ENCODE data around the gene IGFBP4. TPM values are rescaled to one million over a fixed set of nuclear protein-coding genes. Genes with fewer than 3 reads are reported as not detected.

The IGFBP4 gene
- total and polyA plus RNA-seq, 2 of the 4 experiments (the other 2 are of a cell fraction): 308 to 1,187 TPM

GRCh38 chr17:40459636-40460603, 16.7 kb downstream of the IGFBP4 start:
- H3K23ac ChIP-seq (ENCODE audit: low read depth, low read length): 0 out of 2 replicates have a peak overlapping the region, but pooled peaks have one; percentile 12
- H3K4me3 ChIP-seq (ENCODE audit: insufficient read depth, low read depth, low read length): no peak overlapping the region
- H2BK15ac ChIP-seq (ENCODE audit: low read depth, low read length): no peak overlapping the region
- ChIA-PET CTCF (no interaction called here), POLR2A (ENCODE audit: unreplicated experiment) (interaction anchor here (0.6 kb wide), 2 partner anchors 15 to 27 kb away, joined by 3 to 6 read pairs; no protein-coding TSS in a partner anchor)
- H2AK9ac ChIP-seq (replicated peaks; ENCODE audit: low read depth, low read length, poor library complexity): peak overlapping the region; percentile 0
- no CpG with 5 or more reads among the region's 8 CpGs for WGBS, 2 experiments (ENCODE audit: extremely low coverage in 2 of 2, insufficient read length in 1 of 2)
- H3K9me3 ChIP-seq (ENCODE audit: control insufficient read depth, insufficient read depth, low read length): no peaks in the 10 kb centered on the region
- DNase-seq (no peak), ATAC-seq (ENCODE audit: low read depth) (no peak)
- H4K20me1 ChIP-seq (ENCODE audit: insufficient read depth, low read length): peaks cover 39% of the 10 kb centered on the region
- H3K27me3 ChIP-seq (ENCODE audit: control insufficient read depth, insufficient read depth, low read length): no peaks in the 10 kb centered on the region
- H3K4me1 ChIP-seq (ENCODE audit: control insufficient read depth, insufficient read depth, low read length): peaks cover 29% of the 10 kb centered on the region
- H4K5ac ChIP-seq (ENCODE audit: low read depth, low read length): no peak overlapping the region
- H4K8ac ChIP-seq (ENCODE audit: low read depth in 2 of 2, low read length in 2 of 2): peak overlapping the region in 1 of 2 experiments; percentile 62; a peak in 1 of 4 replicates
- no peak overlapping the region for H3K18ac ChIP-seq (ENCODE audit: low read depth, low read length)
- H2BK120ac ChIP-seq (ENCODE audit: low read depth, low read length): peak overlapping the region; percentile 3; the same call in 1 of the 2 replicates
- H3K4me2 ChIP-seq (ENCODE audit: low read depth, low read length): no peak overlapping the region
- 0 out of 2 replicates have a peak overlapping the region, but pooled peaks have one; percentile 15 for H3K4ac ChIP-seq (ENCODE audit: low read depth, low read length)
- in situ Hi-C loops (cut with MboI; ENCODE audit: low sequenced_read_pairs) (no loop called here), intact Hi-C loops (cut with micrococcal nuclease) (no loop called here), dilution Hi-C loops (cut with HindIII; ENCODE audit: low sequenced_read_pairs, unreplicated experiment) (no loop called here)
- H3K9me1 ChIP-seq (ENCODE audit: insufficient read depth, low read length): peaks cover 39% of the 10 kb centered on the region
- H4K91ac ChIP-seq (ENCODE audit: insufficient read depth, low read depth, low read length): no peak overlapping the region
- no peak overlapping the region for H3K9ac ChIP-seq (ENCODE audit: low read depth, low read length)
- peaks cover 38% of the 10 kb centered on the region for H3K36me3 ChIP-seq (ENCODE audit: control insufficient read depth, insufficient read depth, low read length)
- no peak overlapping the region for H2AK5ac ChIP-seq (ENCODE audit: low read depth, low read length)
- no peak overlapping the region for H2AFZ ChIP-seq (replicated peaks; ENCODE audit: low read length, poor library complexity)
- peaks cover 0 to 34% of the 10 kb centered on the region in 2 experiments; a peak in 2 of 4 replicates for H3K79me1 ChIP-seq (ENCODE audit: low read depth in 1 of 2, low read length in 2 of 2)
- H2BK5ac ChIP-seq (ENCODE audit: low read depth, low read length, poor library complexity, severe bottlenecking): no peak overlapping the region
- H3K14ac ChIP-seq (replicated peaks; ENCODE audit: low read depth, low read length): no peak overlapping the region
- H2BK20ac ChIP-seq (ENCODE audit: low read depth, low read length): no peak overlapping the region; the same call in 1 of the 2 replicates
- no peak overlapping the region for H3K56ac ChIP-seq (ENCODE audit: extremely low read depth, insufficient read depth, low read length)
- no TSS peak for BruUV-seq (replicated peaks)
- peak overlapping the region; percentile 26; the same call in 1 of the 2 replicates for H3K27ac ChIP-seq (ENCODE audit: insufficient read depth, low read length)
- no peak for TF ChIP-seq FOS (IDR thresholded peaks at IDR 0.05; ENCODE audit: low read depth, low read length)
- TF ChIP-seq RAD21 (IDR thresholded peaks at IDR 0.05; ENCODE audit: low read length): no peak
- TF ChIP-seq NFE2L2 (IDR thresholded peaks at IDR 0.05; ENCODE audit: low read depth, low read length): no peak
- TF ChIP-seq MAZ (IDR thresholded peaks at IDR 0.05; ENCODE audit: borderline replicate concordance, low read depth, low read length): no peak
- TF ChIP-seq USF2 (IDR thresholded peaks at IDR 0.05; ENCODE audit: low read depth, low read length): no peak
- no peak for TF ChIP-seq CTCF (conservative IDR thresholded peaks at IDR 0.05; ENCODE audit: low read depth, low read length)
- no peak for TF ChIP-seq CEBPB (IDR thresholded peaks at IDR 0.05; ENCODE audit: low read depth, low read length)
- TF ChIP-seq ELK1 (IDR thresholded peaks at IDR 0.05; ENCODE audit: borderline replicate concordance, low read depth, low read length): no peak
- no peak for TF ChIP-seq POLR2A (IDR thresholded peaks at IDR 0.05; ENCODE audit: low read depth, low read length)
- TF ChIP-seq CHD1 (IDR thresholded peaks at IDR 0.05; ENCODE audit: low read depth, low read length): no peak
- no peak for TF ChIP-seq BHLHE40 (IDR thresholded peaks at IDR 0.05; ENCODE audit: low read depth, low read length)
- no peak for TF ChIP-seq RCOR1 (IDR thresholded peaks at IDR 0.05; ENCODE audit: insufficient replicate concordance, low read length)
- TF ChIP-seq MXI1 (IDR thresholded peaks at IDR 0.05; ENCODE audit: borderline replicate concordance, low read depth, low read length): no peak
